MG63 (cell line): ENCODE data around the gene KCNIP3. TPM values are rescaled to one million over a fixed set of nuclear protein-coding genes. Genes with fewer than 3 reads are reported as not detected.
"Not testable (repeated sequence)": the region's sequence is repeated elsewhere in the genome, so short reads cannot be mapped to it uniquely, and the experiment has no call there.

Experiments used
- DNase-seq: peaks from one replicate; pipeline ENCODE4 v3.0.0-alpha.2; 2020
- H3K27me3 ChIP-seq: fragments of 250-450 bp; sonication (Bioruptor Pico); 2 replicates; pipeline ENCODE4 v1.5.1; 2020; ENCODE audit warnings: mild to moderate bottlenecking, moderate library complexity
- H3K36me3 ChIP-seq: fragments of 250-450 bp; sonication (Bioruptor Pico); 2 replicates; pipeline ENCODE4 v1.5.1; 2020; ENCODE audit warnings: mild to moderate bottlenecking, moderate library complexity
- H3K4me3 ChIP-seq: fragments of 250-450 bp; sonication (Bioruptor Pico); 2 replicates; pipeline ENCODE4 v1.5.1; 2020; ENCODE audit warnings: mild to moderate bottlenecking, moderate library complexity
- H3K9me3 ChIP-seq: fragments of 250-450 bp; sonication (Bioruptor Pico); 2 replicates; pipeline ENCODE4 v1.5.1; 2020; ENCODE audit warnings: mild to moderate bottlenecking, moderate library complexity
- total RNA-seq: library from RNA; depleted of rRNA; stranded (reverse); fragments of >200 nt; shearing (Covaris generic); gene quantifications from 2 replicates; pipeline ENCODE4 v1.2.3, GENCODE V29; 2014; ENCODE audit warnings: low replicate concordance

The KCNIP3 gene
- total RNA-seq, 1 experiment from 2014 or later, result 14.1 TPM

GRCh38 chr2:95377216-95378123 is 80.3 kb downstream of the KCNIP3 start:
- Histone ChIP-seq H3K4me3 (no peak overlapping the region), H3K9me3 (no peaks in the 10 kb centered on the region), H3K36me3 (no peaks in the 10 kb centered on the region), H3K27me3 (no peaks in the 10 kb centered on the region)
- no peak for DNase-seq

GRCh38 chr2:95378281-95378680 is 81.1 kb downstream of the KCNIP3 start:
- not testable (repeated sequence) for H3K9me3 ChIP-seq, DNase-seq, H3K4me3 ChIP-seq, H3K36me3 ChIP-seq, H3K27me3 ChIP-seq

- no peak overlapping the region for H3K4me3 ChIP-seq
- H3K9me3 ChIP-seq, result no peaks in the 10 kb centered on the region
- DNase-seq, result no peak
- no peaks in the 10 kb centered on the region for H3K27me3 ChIP-seq
- H3K36me3 ChIP-seq, result no peaks in the 10 kb centered on the region
Measured at GRCh38 chr2:95379371-95379831, 82.3 kb downstream of the KCNIP3 start.

- no peak for DNase-seq
- Histone ChIP-seq H3K4me3 (no peak overlapping the region), H3K9me3 (no peaks in the 10 kb centered on the region), H3K36me3 (no peaks in the 10 kb centered on the region), H3K27me3 (no peaks in the 10 kb centered on the region)
Measured at GRCh38 chr2:95380280-95380679, 83.1 kb downstream of the KCNIP3 start.

- H3K36me3 ChIP-seq, result no peaks in the 10 kb centered on the region
- no peak overlapping the region for H3K4me3 ChIP-seq
- H3K27me3 ChIP-seq, result no peaks in the 10 kb centered on the region
- DNase-seq, result no peak
- H3K9me3 ChIP-seq, result no peaks in the 10 kb centered on the region
Measured at GRCh38 chr2:95380731-95381130, 83.6 kb downstream of the KCNIP3 start.

- no peak for DNase-seq
- no peak overlapping the region for H3K4me3 ChIP-seq
- H3K9me3 ChIP-seq, result no peaks in the 10 kb centered on the region
- no peaks in the 10 kb centered on the region for H3K27me3 ChIP-seq
- H3K36me3 ChIP-seq, result no peaks in the 10 kb centered on the region
Measured at GRCh38 chr2:95381212-95382191, 84.4 kb downstream of the KCNIP3 start.

GRCh38 chr2:95382192-95382591 is 85.0 kb downstream of the KCNIP3 start:
- no peaks in the 10 kb centered on the region for H3K9me3 ChIP-seq
- DNase-seq, result no peak
- H3K27me3 ChIP-seq, result no peaks in the 10 kb centered on the region
- H3K36me3 ChIP-seq, result no peaks in the 10 kb centered on the region
- no peak overlapping the region for H3K4me3 ChIP-seq

GRCh38 chr2:95382686-95383634 is 85.8 kb downstream of the KCNIP3 start:
- H3K36me3 ChIP-seq, result no peaks in the 10 kb centered on the region
- H3K9me3 ChIP-seq, result no peaks in the 10 kb centered on the region
- no peak overlapping the region for H3K4me3 ChIP-seq
- no peaks in the 10 kb centered on the region for H3K27me3 ChIP-seq
- no peak for DNase-seq

GRCh38 chr2:95383635-95384027 is 86.5 kb downstream of the KCNIP3 start:
- no peak for DNase-seq
- no peaks in the 10 kb centered on the region for H3K9me3 ChIP-seq

GRCh38 chr2:95384854-95385569 is 87.9 kb downstream of the KCNIP3 start:
- no peak for DNase-seq
- H3K4me3 ChIP-seq, result no peak overlapping the region
- H3K36me3 ChIP-seq, result no peaks in the 10 kb centered on the region
- no peaks in the 10 kb centered on the region for H3K9me3 ChIP-seq
- no peaks in the 10 kb centered on the region for H3K27me3 ChIP-seq

More at GRCh38 chr2:95383635-95384027, 86.5 kb downstream of the KCNIP3 start:
- Histone ChIP-seq H3K27me3 (no peaks in the 10 kb centered on the region), H3K4me3 (no peak overlapping the region), H3K36me3 (no peaks in the 10 kb centered on the region)

GRCh38 chr2:95385570-95385984 is 88.4 kb downstream of the KCNIP3 start:
- no peaks in the 10 kb centered on the region for H3K27me3 ChIP-seq
- H3K36me3 ChIP-seq, result no peaks in the 10 kb centered on the region
- no peak for DNase-seq
- no peaks in the 10 kb centered on the region for H3K9me3 ChIP-seq
- no peak overlapping the region for H3K4me3 ChIP-seq

GRCh38 chr2:95386031-95386430 is 88.9 kb downstream of the KCNIP3 start:
- no peak overlapping the region for H3K4me3 ChIP-seq
- no peak for DNase-seq
- H3K27me3 ChIP-seq, result no peaks in the 10 kb centered on the region
- no peaks in the 10 kb centered on the region for H3K36me3 ChIP-seq
- no peaks in the 10 kb centered on the region for H3K9me3 ChIP-seq

- H3K4me3 ChIP-seq, result no peak overlapping the region
- no peaks in the 10 kb centered on the region for H3K27me3 ChIP-seq
- DNase-seq, result no peak
- H3K36me3 ChIP-seq, result no peaks in the 10 kb centered on the region
- H3K9me3 ChIP-seq, result no peaks in the 10 kb centered on the region
Measured at GRCh38 chr2:95387358-95387757, 90.2 kb downstream of the KCNIP3 start.

- DNase-seq, result no peak
- Histone ChIP-seq H3K4me3 (no peak overlapping the region), H3K36me3 (no peaks in the 10 kb centered on the region), H3K27me3 (no peaks in the 10 kb centered on the region), H3K9me3 (no peaks in the 10 kb centered on the region)
Measured at GRCh38 chr2:95388091-95388692, 91.0 kb downstream of the KCNIP3 start.

- Histone ChIP-seq H3K36me3 (no peaks in the 10 kb centered on the region), H3K4me3 (no peak overlapping the region), H3K27me3 (no peaks in the 10 kb centered on the region), H3K9me3 (no peaks in the 10 kb centered on the region)
- no peak for DNase-seq
Measured at GRCh38 chr2:95388856-95389244, 91.7 kb downstream of the KCNIP3 start.
